ENCODE measurements around the gene RBM6.

DNA sequence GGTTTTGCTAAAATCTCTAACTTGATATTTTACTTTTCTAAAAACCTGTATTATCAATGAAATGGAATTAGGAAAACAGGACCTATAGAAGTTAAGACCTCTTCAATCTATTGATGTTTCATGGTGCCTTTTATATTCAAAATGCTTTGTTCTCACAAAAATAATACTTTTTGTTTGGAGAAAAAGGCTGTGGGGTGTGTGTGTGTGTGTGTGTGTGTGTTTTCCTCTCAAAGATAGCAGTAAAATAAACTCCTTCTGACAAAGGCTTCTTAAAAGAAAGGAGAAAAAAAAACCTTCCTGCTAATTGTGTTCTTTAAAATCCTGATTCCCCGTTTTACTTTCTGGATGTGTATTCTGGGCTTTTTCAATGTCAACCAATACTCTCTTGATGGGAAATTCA lies 54.5 kb downstream of the RBM6 start:
- TF ChIP-seq, protein P1, sequence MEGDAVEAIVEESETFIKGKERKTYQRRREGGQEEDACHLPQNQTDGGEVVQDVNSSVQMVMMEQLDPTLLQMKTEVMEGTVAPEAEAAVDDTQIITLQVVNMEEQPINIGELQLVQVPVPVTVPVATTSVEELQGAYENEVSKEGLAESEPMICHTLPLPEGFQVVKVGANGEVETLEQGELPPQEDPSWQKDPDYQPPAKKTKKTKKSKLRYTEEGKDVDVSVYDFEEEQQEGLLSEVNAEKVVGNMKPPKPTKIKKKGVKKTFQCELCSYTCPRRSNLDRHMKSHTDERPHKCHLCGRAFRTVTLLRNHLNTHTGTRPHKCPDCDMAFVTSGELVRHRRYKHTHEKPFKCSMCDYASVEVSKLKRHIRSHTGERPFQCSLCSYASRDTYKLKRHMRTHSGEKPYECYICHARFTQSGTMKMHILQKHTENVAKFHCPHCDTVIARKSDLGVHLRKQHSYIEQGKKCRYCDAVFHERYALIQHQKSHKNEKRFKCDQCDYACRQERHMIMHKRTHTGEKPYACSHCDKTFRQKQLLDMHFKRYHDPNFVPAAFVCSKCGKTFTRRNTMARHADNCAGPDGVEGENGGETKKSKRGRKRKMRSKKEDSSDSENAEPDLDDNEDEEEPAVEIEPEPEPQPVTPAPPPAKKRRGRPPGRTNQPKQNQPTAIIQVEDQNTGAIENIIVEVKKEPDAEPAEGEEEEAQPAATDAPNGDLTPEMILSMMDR (IDR thresholded peaks at IDR 0.05 in 2 of 3, conservative IDR thresholded peaks at IDR 0.05 in 1 of 3; ENCODE audit: borderline replicate concordance in 1 of 3, insufficient read depth in 1 of 3, low read depth in 2 of 3, low read length in 2 of 3) = no peak
- TF ChIP-seq, protein P2, sequence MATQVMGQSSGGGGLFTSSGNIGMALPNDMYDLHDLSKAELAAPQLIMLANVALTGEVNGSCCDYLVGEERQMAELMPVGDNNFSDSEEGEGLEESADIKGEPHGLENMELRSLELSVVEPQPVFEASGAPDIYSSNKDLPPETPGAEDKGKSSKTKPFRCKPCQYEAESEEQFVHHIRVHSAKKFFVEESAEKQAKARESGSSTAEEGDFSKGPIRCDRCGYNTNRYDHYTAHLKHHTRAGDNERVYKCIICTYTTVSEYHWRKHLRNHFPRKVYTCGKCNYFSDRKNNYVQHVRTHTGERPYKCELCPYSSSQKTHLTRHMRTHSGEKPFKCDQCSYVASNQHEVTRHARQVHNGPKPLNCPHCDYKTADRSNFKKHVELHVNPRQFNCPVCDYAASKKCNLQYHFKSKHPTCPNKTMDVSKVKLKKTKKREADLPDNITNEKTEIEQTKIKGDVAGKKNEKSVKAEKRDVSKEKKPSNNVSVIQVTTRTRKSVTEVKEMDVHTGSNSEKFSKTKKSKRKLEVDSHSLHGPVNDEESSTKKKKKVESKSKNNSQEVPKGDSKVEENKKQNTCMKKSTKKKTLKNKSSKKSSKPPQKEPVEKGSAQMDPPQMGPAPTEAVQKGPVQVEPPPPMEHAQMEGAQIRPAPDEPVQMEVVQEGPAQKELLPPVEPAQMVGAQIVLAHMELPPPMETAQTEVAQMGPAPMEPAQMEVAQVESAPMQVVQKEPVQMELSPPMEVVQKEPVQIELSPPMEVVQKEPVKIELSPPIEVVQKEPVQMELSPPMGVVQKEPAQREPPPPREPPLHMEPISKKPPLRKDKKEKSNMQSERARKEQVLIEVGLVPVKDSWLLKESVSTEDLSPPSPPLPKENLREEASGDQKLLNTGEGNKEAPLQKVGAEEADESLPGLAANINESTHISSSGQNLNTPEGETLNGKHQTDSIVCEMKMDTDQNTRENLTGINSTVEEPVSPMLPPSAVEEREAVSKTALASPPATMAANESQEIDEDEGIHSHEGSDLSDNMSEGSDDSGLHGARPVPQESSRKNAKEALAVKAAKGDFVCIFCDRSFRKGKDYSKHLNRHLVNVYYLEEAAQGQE (IDR thresholded peaks at IDR 0.05; ENCODE audit: low read depth) = no peak
- TF ChIP-seq, protein P3, sequence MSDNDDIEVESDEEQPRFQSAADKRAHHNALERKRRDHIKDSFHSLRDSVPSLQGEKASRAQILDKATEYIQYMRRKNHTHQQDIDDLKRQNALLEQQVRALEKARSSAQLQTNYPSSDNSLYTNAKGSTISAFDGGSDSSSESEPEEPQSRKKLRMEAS (IDR thresholded peaks at IDR 0.05) = no peak
- TF ChIP-seq POLR2A (IDR thresholded peaks at IDR 0.05; ENCODE audit: borderline replicate concordance, extremely low read depth, insufficient read depth, insufficient read length) (no peak), YY1 (IDR thresholded peaks at IDR 0.05; ENCODE audit: extremely low read depth, insufficient replicate concordance, low read depth, low read length) (no peak), FOSL1 (IDR thresholded peaks at IDR 0.05; ENCODE audit: low read depth) (no peak), POLR2AphosphoS5 (IDR thresholded peaks at IDR 0.05; ENCODE audit: low read depth, low read length) (no peak), CEBPB (IDR thresholded peaks at IDR 0.05; ENCODE audit: low read depth) (no peak), SP1 (IDR thresholded peaks at IDR 0.05; ENCODE audit: low read depth) (no peak), EZH2 (IDR thresholded peaks at IDR 0.05) (no peak), EGR1 (IDR thresholded peaks at IDR 0.05; ENCODE audit: low read depth) (no peak), ZNF274 (IDR thresholded peaks at IDR 0.05; ENCODE audit: low read depth, low read length) (no peak), EZH2phosphoT487 (IDR thresholded peaks at IDR 0.05; ENCODE audit: borderline replicate concordance) (no peak)
- TF ChIP-seq, protein P4, sequence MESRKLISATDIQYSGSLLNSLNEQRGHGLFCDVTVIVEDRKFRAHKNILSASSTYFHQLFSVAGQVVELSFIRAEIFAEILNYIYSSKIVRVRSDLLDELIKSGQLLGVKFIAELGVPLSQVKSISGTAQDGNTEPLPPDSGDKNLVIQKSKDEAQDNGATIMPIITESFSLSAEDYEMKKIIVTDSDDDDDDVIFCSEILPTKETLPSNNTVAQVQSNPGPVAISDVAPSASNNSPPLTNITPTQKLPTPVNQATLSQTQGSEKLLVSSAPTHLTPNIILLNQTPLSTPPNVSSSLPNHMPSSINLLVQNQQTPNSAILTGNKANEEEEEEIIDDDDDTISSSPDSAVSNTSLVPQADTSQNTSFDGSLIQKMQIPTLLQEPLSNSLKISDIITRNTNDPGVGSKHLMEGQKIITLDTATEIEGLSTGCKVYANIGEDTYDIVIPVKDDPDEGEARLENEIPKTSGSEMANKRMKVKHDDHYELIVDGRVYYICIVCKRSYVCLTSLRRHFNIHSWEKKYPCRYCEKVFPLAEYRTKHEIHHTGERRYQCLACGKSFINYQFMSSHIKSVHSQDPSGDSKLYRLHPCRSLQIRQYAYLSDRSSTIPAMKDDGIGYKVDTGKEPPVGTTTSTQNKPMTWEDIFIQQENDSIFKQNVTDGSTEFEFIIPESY (IDR thresholded peaks at IDR 0.05; ENCODE audit: extremely low read depth, insufficient replicate concordance, low read length) = no peak
